H1 (cell line): ENCODE measurements around the gene BCHE. TPM values are rescaled to one million over a fixed set of nuclear protein-coding genes. Genes with fewer than 3 reads are reported as not detected.

Experiments used
- ATF3 ChIP-seq: IDR thresholded peaks from 2 replicates; pipeline ENCODE4 v1.6.1; 2011; ENCODE audit warnings: low read depth, mild to moderate bottlenecking, low read length; ENCODE audit not compliant: insufficient read depth
- E2F6 ChIP-seq: IDR thresholded peaks from 2 replicates; pipeline ENCODE4 v1.6.1; 2012; ENCODE audit warnings: inconsistent platforms
- EP300 ChIP-seq, 2 experiments: IDR thresholded peaks; 1 replicate in 1 of 2; 2 replicates in 1 of 2; pipeline ENCODE4 v1.6.1; 2011 to 2012; ENCODE audit warnings: low read depth in 2 of 2, low read length in 2 of 2, mild to moderate bottlenecking in 2 of 2, borderline replicate concordance in 1 of 2, inconsistent platforms in 1 of 2, moderate library complexity in 1 of 2
- RFX5 ChIP-seq: IDR thresholded peaks from 2 replicates; pipeline ENCODE4 v1.6.1; 2011; ENCODE audit warnings: low read depth, low read length, improper control_type of control experiment, borderline replicate concordance
- TAF1 ChIP-seq: IDR thresholded peaks from 2 replicates; pipeline ENCODE4 v1.6.1; 2011; ENCODE audit warnings: mild to moderate bottlenecking, low read depth, low read length
- TBP ChIP-seq: IDR thresholded peaks from 2 replicates; pipeline ENCODE4 v1.6.1; 2011; ENCODE audit warnings: low read depth, low read length, improper control_type of control experiment
- polyA plus RNA-seq, 7 experiments: library from polyadenylated mRNA; depleted of rRNA in 3 of 7; stranded (reverse) in 5 of 7; unstranded in 2 of 7; fragments of >200 nt in 5 of 7; fragments of 200-250 nt in 2 of 7; gene quantifications; 1 replicate in 5 of 7; 2 replicates in 1 of 7; 4 replicates in 1 of 7; pipeline versions ENCODE4 v1.2.1 to v1.2.3, GENCODE V29; 2011 to 2013; ENCODE audit warnings: missing spikeins in 2 of 7, mixed read lengths in 2 of 7
- total RNA-seq: library from RNA; stranded (reverse); fragmentation: NEBNext Ultra II Directional; extraction: Animal tissue kit (Norgen Biotek cat#: 25700); gene quantifications from 2 replicates; pipeline ENCODE4 v1.2.1, GENCODE V29; 2021

The BCHE gene
- total and polyA plus RNA-seq, 2 of the 8 experiments (the other 6 are each of a cell fraction or from before 2014, with no cell fraction given) = 0.56 to 1.9 TPM

GRCh38 chr3:165803471-165803870 lies 33.8 kb downstream of the BCHE start (continued):
- TF ChIP-seq RFX5 = no peak
- TF ChIP-seq E2F6 = no peak
- no peak for TF ChIP-seq TBP
- TF ChIP-seq ATF3 = no peak
- TF ChIP-seq TAF1 = no peak
- no peak for TF ChIP-seq EP300 (IDR thresholded peaks at IDR 0.05; ENCODE audit: borderline replicate concordance in 1 of 2, low read depth in 2 of 2, low read length in 2 of 2)
